Aorta (tissue), 5 donors: Measurements from ENCODE around the gene DTX2. TPM values are rescaled to one million over a fixed set of nuclear protein-coding genes. Genes with fewer than 3 reads are reported as not detected.
"Not testable (repeated sequence)": the region's sequence is repeated elsewhere in the genome, so short reads cannot be mapped to it uniquely, and the experiment has no call there.

ENCODE experiments used
- ATAC-seq: fragments of 200-7000 bp; cut with Tn5 transposase; one replicate; pipeline ENCODE4 v1.9.1; 2022; ENCODE audit warnings: moderate library complexity; ENCODE audit not compliant: low FRiP score
- DNase-seq, 2 donors: peaks; one replicate each; pipeline ENCODE4 v3.0.0-alpha.2; 2020
- H3K27ac ChIP-seq, 2 donors: one replicate each; pipeline ENCODE4 v1.5.1; 2013; ENCODE audit warnings: low read length in 2 of 2, mild to moderate bottlenecking in 2 of 2, moderate library complexity in 2 of 2, control low read depth in 1 of 2, inconsistent platforms in 1 of 2, low read depth in 1 of 2
- H3K27me3 ChIP-seq, 2 donors: one replicate each; pipeline ENCODE4 v1.6.1; 2013; ENCODE audit warnings: control low read depth in 1 of 2, low read length in 1 of 2, mild to moderate bottlenecking in 1 of 2, moderate library complexity in 1 of 2; ENCODE audit not compliant: insufficient read depth in 2 of 2, control insufficient read depth in 1 of 2
- H3K36me3 ChIP-seq, 2 donors: one replicate each; pipeline ENCODE4 v1.6.1; 2013; ENCODE audit warnings: control low read depth in 1 of 2, low read length in 1 of 2, mild to moderate bottlenecking in 1 of 2; ENCODE audit not compliant: insufficient read depth in 2 of 2, control insufficient read depth in 1 of 2
- H3K4me1 ChIP-seq, 2 donors: one replicate each; pipeline ENCODE4 v1.6.1; 2013; ENCODE audit warnings: low read length in 2 of 2, control low read depth in 1 of 2, mild to moderate bottlenecking in 1 of 2, moderate library complexity in 1 of 2; ENCODE audit not compliant: insufficient read depth in 2 of 2, control insufficient read depth in 1 of 2
- H3K4me3 ChIP-seq, 2 donors: one replicate each; pipeline ENCODE4 v1.5.1; 2013; ENCODE audit warnings: low read length in 2 of 2, control low read depth in 1 of 2, mild to moderate bottlenecking in 1 of 2
- H3K9me3 ChIP-seq: one replicate; pipeline ENCODE4 v1.6.1; 2013; ENCODE audit warnings: mild to moderate bottlenecking, low read length; ENCODE audit not compliant: control insufficient read depth
- WGBS, 2 donors: extraction: QIAGEN DNeasy Blood & Tissue Kit; methylation state at CpG; one replicate each; pipeline ENCODE4 v1.1.7; 2013; 5-methylcytosine and 5-hydroxymethylcytosine counted together
- intact Hi-C, 2 donors: fragments of 100-400 bp; cut with DNase I; formaldehyde crosslinking; loops; one replicate each; pipeline versions ENCODE4 v1.14.2 to v1.15.0; 2022
- polyA plus RNA-seq, 2 donors: library from polyadenylated mRNA; stranded (reverse); fragments of 200-250 nt; gene quantifications; one replicate each; pipeline ENCODE4 v1.2.3, GENCODE V29; 2013
- total RNA-seq, 2 donors: library from RNA; stranded (reverse); fragmentation: NEBNext Ultra II Directional; extraction: Animal tissue kit (Norgen Biotek cat#: 25700); gene quantifications; one replicate each; pipeline ENCODE4 v1.2.1, GENCODE V29; 2021
- donor health status: healthy with polysubstance abuse.
- donor health status: Bipolar disorder and iron deficiency.
- donor health status: DM: no; HTN: no; CAD: no.
- donor health status: DM: no; HTN: no; CAD: no.
- donor health status: DM: yes; HTN: yes; CAD: no.

DTX2 gene
- total and polyA plus RNA-seq, 4 donors = 10.4 to 40.9 (median 19.0) TPM

- intact Hi-C loops, DNase-seq, H3K4me1 ChIP-seq, H3K4me3 ChIP-seq, H3K36me3 ChIP-seq, H3K27ac ChIP-seq, ATAC-seq, H3K27me3 ChIP-seq, H3K9me3 ChIP-seq: not testable (repeated sequence)
- WGBS, 2 donors = 83% methylated on average over 4 of the region's 5 CpGs
Observed at GRCh38 chr7:76464959-76465358, 3.5 kb downstream of the DTX2 start.

GRCh38 chr7:76465950-76466349 lies 4.4 kb downstream of the DTX2 start:
- no CpG with 5 or more reads among the region's 8 CpGs for WGBS, 2 donors
- intact Hi-C loops, H3K27ac ChIP-seq: not testable (repeated sequence)

GRCh38 chr7:76467743-76468404 lies 6.4 kb downstream of the DTX2 start:
- DNase-seq, H3K27ac ChIP-seq, H3K4me3 ChIP-seq, H3K4me1 ChIP-seq, H3K27me3 ChIP-seq, intact Hi-C loops, H3K36me3 ChIP-seq, H3K9me3 ChIP-seq: not testable (repeated sequence)
- peak; percentile 37 for ATAC-seq
- WGBS, 2 donors = 84 to 88% methylated on average over 10 of the region's 14 CpGs

More at GRCh38 chr7:76465950-76466349, 4.4 kb downstream of the DTX2 start:
- not testable (repeated sequence) for H3K4me3 ChIP-seq, DNase-seq, H3K4me1 ChIP-seq, H3K36me3 ChIP-seq, H3K9me3 ChIP-seq, H3K27me3 ChIP-seq
- peak; percentile 42 for ATAC-seq

GRCh38 chr7:76471556-76472221 lies 10.2 kb downstream of the DTX2 start:
- H3K27ac ChIP-seq, H3K9me3 ChIP-seq, intact Hi-C loops, ATAC-seq, H3K4me3 ChIP-seq, H3K27me3 ChIP-seq, DNase-seq, H3K4me1 ChIP-seq, H3K36me3 ChIP-seq: not testable (repeated sequence)
- WGBS, 2 donors = 86 to 88% methylated on average over 9 to 10 of the region's 10 CpGs

- not testable (repeated sequence) for ATAC-seq
Observed at GRCh38 chr7:76473097-76473496, 11.6 kb downstream of the DTX2 start.

GRCh38 chr7:76476280-76476679 lies 14.8 kb downstream of the DTX2 start:
- ATAC-seq, DNase-seq, H3K36me3 ChIP-seq, H3K9me3 ChIP-seq, H3K4me3 ChIP-seq, H3K27ac ChIP-seq, H3K4me1 ChIP-seq, intact Hi-C loops, H3K27me3 ChIP-seq: not testable (repeated sequence)
- WGBS, 2 donors = 90% methylated on average over 2 to 5 of the region's 11 CpGs

More at GRCh38 chr7:76473097-76473496, 11.6 kb downstream of the DTX2 start:
- H3K36me3 ChIP-seq, H3K4me1 ChIP-seq, H3K4me3 ChIP-seq, H3K9me3 ChIP-seq, H3K27ac ChIP-seq, H3K27me3 ChIP-seq, intact Hi-C loops, DNase-seq: not testable (repeated sequence)
- 93% methylated on average over 2 of the region's 6 CpGs for WGBS, 2 donors

- WGBS, 2 donors = 90 to 92% methylated on average over 13 to 23 of the region's 24 CpGs
- DNase-seq, intact Hi-C loops, H3K27me3 ChIP-seq, H3K4me3 ChIP-seq, ATAC-seq, H3K27ac ChIP-seq, H3K9me3 ChIP-seq, H3K4me1 ChIP-seq, H3K36me3 ChIP-seq: not testable (repeated sequence)
Observed at GRCh38 chr7:76476742-76477474, 15.4 kb downstream of the DTX2 start.

- H3K36me3 ChIP-seq, H3K9me3 ChIP-seq, DNase-seq, intact Hi-C loops, H3K27me3 ChIP-seq, H3K4me1 ChIP-seq, ATAC-seq, H3K4me3 ChIP-seq, H3K27ac ChIP-seq: not testable (repeated sequence)
- 88 to 91% methylated on average over 10 to 11 of the region's 11 CpGs for WGBS, 2 donors
Observed at GRCh38 chr7:76479628-76480027, 18.1 kb downstream of the DTX2 start.
